GM12864 (cell line): ENCODE measurements around the gene FBXL16.

Source experiments
- DNase-seq: peaks from one replicate; pipeline ENCODE4 v3.0.0-alpha.2; 2011; ENCODE audit warnings: low read depth
- H3K4me3 ChIP-seq: 2 replicates; pipeline ENCODE4 v1.5.1; 2011; ENCODE audit warnings: mild to moderate bottlenecking, low read depth, low read length, control low read depth
- CTCF ChIP-seq: IDR thresholded peaks from 2 replicates; pipeline ENCODE4 v1.5.1; 2011; ENCODE audit warnings: low read depth, mild to moderate bottlenecking, moderate library complexity, low read length, control low read depth, inconsistent platforms; ENCODE audit errors: missing control alignments

Gene FBXL16

DNA sequence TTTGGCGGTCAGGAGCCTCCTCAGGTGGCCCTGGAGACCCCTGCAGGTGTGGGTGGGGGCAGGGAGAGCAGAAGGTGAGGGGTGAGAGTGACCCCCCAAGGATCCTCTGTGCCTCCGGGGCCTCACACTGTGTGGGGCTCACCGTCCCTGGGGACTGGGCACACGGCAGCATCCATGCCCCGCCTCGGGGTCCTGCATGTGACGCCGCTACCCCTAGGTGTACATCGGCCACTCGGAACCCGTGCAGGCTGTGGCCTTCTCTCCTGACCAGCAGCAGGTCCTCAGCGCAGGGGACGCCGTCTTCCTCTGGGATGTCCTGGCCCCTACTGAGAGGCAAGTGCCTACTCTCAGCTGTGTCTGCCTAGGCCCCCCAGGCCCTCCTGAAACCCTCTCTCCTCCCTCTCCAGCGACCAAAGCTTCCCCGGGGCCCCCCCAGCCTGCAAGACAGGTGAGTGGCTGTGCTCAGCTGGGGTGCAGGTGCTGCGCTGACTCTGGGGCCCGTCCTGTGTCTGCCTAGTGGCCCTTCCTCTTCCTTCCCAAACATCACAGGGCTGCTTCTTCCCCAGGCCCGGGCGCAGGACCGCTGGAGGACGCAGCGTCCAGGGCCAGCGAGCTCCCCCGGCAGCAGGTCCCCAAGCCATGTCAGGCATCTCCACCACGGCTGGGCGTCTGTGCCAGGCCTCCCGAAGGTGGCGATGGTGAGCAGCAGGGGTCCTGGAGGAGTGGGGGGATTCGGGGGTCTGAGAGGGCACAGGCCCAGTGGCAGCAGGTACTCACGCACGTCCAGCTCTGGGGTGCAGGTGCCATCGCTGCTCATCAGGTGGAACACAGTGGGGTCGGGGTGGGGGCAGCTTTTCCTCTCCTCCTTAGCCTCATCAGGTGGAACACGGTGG lies 46.7 kb downstream of the FBXL16 start:
- TF ChIP-seq CTCF, result no peak
- DNase-seq, result no peak

DNA sequence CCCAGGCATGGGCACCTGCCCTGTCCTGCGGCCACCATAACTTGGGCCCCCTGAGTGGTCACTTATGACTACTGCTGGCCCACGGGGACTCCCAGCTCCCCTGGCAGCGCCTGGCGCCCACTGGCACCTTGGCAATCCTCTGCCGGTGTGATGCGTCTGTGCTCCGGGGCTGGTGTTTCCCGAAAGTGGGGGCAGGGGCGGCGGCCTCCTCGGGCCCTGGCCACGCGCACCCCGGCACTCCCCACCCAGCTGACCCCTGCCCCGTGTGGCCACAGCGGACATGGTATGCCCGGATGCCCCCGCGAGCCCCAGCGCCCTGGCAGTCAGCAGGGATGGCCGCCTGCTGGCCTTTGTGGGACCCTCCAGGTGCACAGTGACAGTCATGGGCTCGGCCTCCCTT lies 48.1 kb downstream of the FBXL16 start:
- TF ChIP-seq CTCF, result no peak
- no peak for DNase-seq
- no peak overlapping the region for H3K4me3 ChIP-seq

More for the DNA sequence above, 46.7 kb downstream of the FBXL16 start:
- no peak overlapping the region for H3K4me3 ChIP-seq

GRCh38 chr16:654034-654433 lies 51.6 kb downstream of the FBXL16 start:
- no peak for TF ChIP-seq CTCF
- DNase-seq, result no peak

DNA sequence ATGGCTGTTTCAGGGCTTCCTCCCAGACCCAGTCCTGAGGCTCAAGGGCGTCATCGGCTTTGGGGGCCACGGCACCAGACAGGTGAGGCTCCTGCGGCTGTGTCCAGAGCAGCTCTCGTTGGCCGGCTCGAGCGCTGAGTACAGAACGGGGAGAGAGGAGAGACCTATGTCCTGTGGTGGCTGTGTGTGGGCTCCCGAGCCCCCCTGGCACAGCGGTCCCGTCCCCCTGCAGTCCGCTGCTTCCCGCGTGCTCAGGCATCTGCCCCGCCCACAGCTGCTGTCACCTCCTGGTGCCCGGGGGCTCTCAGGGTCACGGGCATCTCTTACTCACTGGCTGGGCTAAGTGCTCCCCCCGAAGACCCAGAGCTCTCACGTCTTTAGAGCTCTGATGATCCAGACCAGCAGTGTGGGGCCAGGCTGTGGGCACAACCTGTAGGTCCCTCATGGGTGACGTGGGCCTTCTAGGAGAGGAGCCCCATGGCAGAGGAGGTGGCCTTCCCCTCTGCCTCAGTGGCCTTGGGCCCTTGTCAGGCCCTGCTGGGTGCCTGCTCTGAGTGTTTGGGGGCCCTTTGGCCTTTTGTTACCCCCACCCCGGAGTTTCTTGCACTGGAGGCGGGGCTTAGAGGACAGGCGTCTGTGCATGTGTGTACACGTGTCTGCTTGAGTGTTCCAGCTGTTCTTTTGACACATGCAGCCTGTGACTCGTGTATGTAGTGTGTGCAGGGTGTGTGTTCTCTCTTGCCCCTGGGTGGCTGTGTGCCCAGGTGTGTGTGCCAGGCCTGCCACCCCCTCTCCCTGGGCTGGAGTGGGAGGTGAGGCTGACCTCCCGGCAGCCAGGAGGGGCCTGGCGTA lies 52.9 kb downstream of the FBXL16 start:
- H3K4me3 ChIP-seq, result no peak overlapping the region
- no peak for TF ChIP-seq CTCF
- DNase-seq, result no peak

More at GRCh38 chr16:654034-654433, 51.6 kb downstream of the FBXL16 start:
- no peak overlapping the region for H3K4me3 ChIP-seq

DNA sequence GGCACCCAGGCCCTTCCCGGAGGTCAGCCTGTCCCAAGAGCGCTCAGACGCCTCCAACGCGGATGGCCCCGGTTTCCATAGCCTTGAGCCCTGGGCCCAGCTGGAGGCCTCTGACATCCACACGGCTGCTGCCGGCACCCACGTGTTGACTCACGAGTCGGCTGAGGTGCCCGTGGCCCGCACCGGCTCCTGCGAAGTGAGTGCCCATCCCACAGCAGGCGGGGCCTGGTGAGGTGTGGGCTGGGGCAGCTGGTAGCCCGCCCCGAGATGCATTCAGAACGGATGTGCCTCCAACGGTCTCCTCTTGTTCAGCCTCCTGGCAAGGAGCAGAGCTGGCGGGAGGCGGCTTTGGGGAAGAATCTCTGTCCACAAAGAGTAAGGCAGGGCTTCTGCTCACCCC lies 53.8 kb downstream of the FBXL16 start:
- DNase-seq, result no peak
- TF ChIP-seq CTCF, result no peak
- no peak overlapping the region for H3K4me3 ChIP-seq

DNA sequence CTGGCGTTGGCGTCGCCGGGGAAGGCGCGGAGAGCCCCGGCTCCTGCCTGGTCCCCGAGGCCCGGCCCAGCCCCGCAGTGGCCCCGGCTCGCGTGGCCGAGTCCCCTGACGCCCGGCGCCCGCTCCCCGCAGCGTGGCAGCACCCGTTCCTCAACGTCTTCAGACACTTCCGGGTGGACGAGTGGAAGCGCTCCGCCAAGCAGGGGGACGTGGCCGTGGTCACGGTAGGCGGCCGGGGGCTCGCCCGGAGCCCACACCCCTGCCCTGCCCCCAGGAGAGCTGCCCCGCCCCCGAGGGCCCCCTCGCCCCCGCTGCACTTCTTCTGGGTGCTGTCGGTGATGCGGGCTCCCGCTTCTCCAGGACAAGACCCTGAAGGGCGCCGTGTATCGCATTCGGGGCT lies 56.0 kb downstream of the FBXL16 start:
- peak overlapping the region; percentile 86 for H3K4me3 ChIP-seq
- no peak for DNase-seq
- no peak for TF ChIP-seq CTCF
